SK-N-SH treated with all-trans-retinoic acid at 6 μM for 48 hours (cell line): ENCODE data around the gene APOC4.
"Not testable (repeated sequence)": the region's sequence is repeated elsewhere in the genome, so short reads cannot be mapped to it uniquely, and the experiment has no call there.

Experiments
- ATAC-seq: fragments of 200-7000 bp; cut with Tn5 transposase; 3 replicates; pipeline ENCODE4 v1.9.1; 2020; ENCODE audit warnings: mild to moderate bottlenecking, moderate library complexity
- ARNTL ChIP-seq: fragments of 450-650 bp; formaldehyde crosslinking; IDR thresholded peaks from 2 replicates; pipeline ENCODE4 v1.5.0; 2020; ENCODE audit warnings: low read depth, mild to moderate bottlenecking, moderate library complexity, borderline replicate concordance
- BACH2 ChIP-seq: fragments of 250-450 bp; sonication (Bioruptor Pico); IDR thresholded peaks from 2 replicates; pipeline ENCODE4 v1.9.0; 2021; ENCODE audit warnings: mild to moderate bottlenecking, borderline replicate concordance
- CREB5 ChIP-seq: fragments of 250-450 bp; sonication (Bioruptor Pico); IDR thresholded peaks from 2 replicates; pipeline ENCODE4 v1.5.1; 2020; ENCODE audit warnings: low read depth, mild to moderate bottlenecking, moderate library complexity
- CSDC2 ChIP-seq: fragments of 250-450 bp; sonication (Bioruptor Pico); IDR thresholded peaks from 2 replicates; pipeline ENCODE4 v1.5.0; 2020; ENCODE audit warnings: mild to moderate bottlenecking, moderate library complexity
- GLIS3 ChIP-seq: fragments of 250-450 bp; sonication (Bioruptor Pico); IDR thresholded peaks from 2 replicates; pipeline ENCODE4 v1.5.0; 2020; ENCODE audit warnings: mild to moderate bottlenecking, moderate library complexity
- ISL1 ChIP-seq: fragments of 250-450 bp; sonication (Bioruptor Pico); IDR thresholded peaks from 2 replicates; pipeline ENCODE4 v2.1.2; 2022; ENCODE audit warnings: mild to moderate bottlenecking, moderate library complexity
- OSR1 ChIP-seq: fragments of 250-450 bp; sonication (Bioruptor Pico); IDR thresholded peaks from 2 replicates; pipeline ENCODE4 v1.8.0; 2022; ENCODE audit warnings: moderate library complexity, mild to moderate bottlenecking, inconsistent platforms
- PATZ1 ChIP-seq: fragments of 250-450 bp; sonication (Bioruptor Pico); IDR thresholded peaks from 2 replicates; pipeline ENCODE4 v1.8.0; 2020; ENCODE audit warnings: mild to moderate bottlenecking, moderate library complexity, borderline replicate concordance
- POU6F1 ChIP-seq: fragments of 250-450 bp; sonication (Bioruptor Pico); IDR thresholded peaks from 2 replicates; pipeline ENCODE4 v1.8.0; 2021; ENCODE audit warnings: low read depth, mild to moderate bottlenecking, moderate library complexity, borderline replicate concordance
- PPARA ChIP-seq: fragments of 250-450 bp; sonication (Bioruptor Pico); IDR thresholded peaks from 2 replicates; pipeline ENCODE4 v1.5.0; 2020; ENCODE audit warnings: mild to moderate bottlenecking, borderline replicate concordance
- RARB ChIP-seq: fragments of 250-450 bp; sonication (Bioruptor Pico); IDR thresholded peaks from 2 replicates; pipeline ENCODE4 v1.8.0; 2021; ENCODE audit warnings: mild to moderate bottlenecking, moderate library complexity
- SNAI2 ChIP-seq: fragments of 250-450 bp; sonication (Bioruptor Pico); IDR thresholded peaks from 2 replicates; pipeline ENCODE4 v1.5.0; 2020; ENCODE audit warnings: mild to moderate bottlenecking, moderate library complexity
- TCF4 ChIP-seq: fragments of 250-450 bp; sonication (Bioruptor Pico); IDR thresholded peaks from 2 replicates; pipeline ENCODE4 v1.8.0; 2021; ENCODE audit warnings: mild to moderate bottlenecking, moderate library complexity, borderline replicate concordance
- TOX ChIP-seq: fragments of 250-450 bp; sonication (Bioruptor Pico); IDR thresholded peaks from 2 replicates; pipeline ENCODE4 v1.8.0; 2021; ENCODE audit warnings: mild to moderate bottlenecking, moderate library complexity, borderline replicate concordance
- TSHZ2 ChIP-seq: fragments of 250-450 bp; sonication (Bioruptor Pico); IDR thresholded peaks from 2 replicates; pipeline ENCODE4 v1.5.0; 2020; ENCODE audit warnings: mild to moderate bottlenecking, moderate library complexity
- ZC3H10 ChIP-seq: fragments of 250-450 bp; sonication (Bioruptor Pico); IDR thresholded peaks from 2 replicates; pipeline ENCODE4 v1.5.1; 2021; ENCODE audit warnings: mild to moderate bottlenecking, moderate library complexity
- ZFP30 ChIP-seq: fragments of 450-650 bp; formaldehyde crosslinking; IDR thresholded peaks from 2 replicates; pipeline ENCODE4 v1.5.0; 2022; ENCODE audit warnings: mild to moderate bottlenecking, moderate library complexity
- ZNF565 ChIP-seq: fragments of 450-650 bp; formaldehyde crosslinking; conservative IDR thresholded peaks from 2 replicates; pipeline ENCODE4 v1.5.0; 2020; ENCODE audit warnings: low read depth, mild to moderate bottlenecking, moderate library complexity
- ZNF70 ChIP-seq: fragments of 450-650 bp; formaldehyde crosslinking; IDR thresholded peaks from 2 replicates; pipeline ENCODE4 v1.5.0; 2020; ENCODE audit warnings: mild to moderate bottlenecking, moderate library complexity
- ZNF8 ChIP-seq: fragments of 450-650 bp; formaldehyde crosslinking; IDR thresholded peaks from 2 replicates; pipeline ENCODE4 v1.5.0; 2020; ENCODE audit warnings: mild to moderate bottlenecking, moderate library complexity

Gene APOC4

GRCh38 chr19:44969437-44969836, 27.4 kb downstream of the APOC4 start:
- no peak for ATAC-seq
- TF ChIP-seq CSDC2 (CRISPR knock-in tag) = no peak
- no peak for TF ChIP-seq ZNF8 (CRISPR knock-in tag)

GRCh38 chr19:44971451-44971850, 29.4 kb downstream of the APOC4 start:
- ATAC-seq = not testable (repeated sequence)

- no peak for ATAC-seq
- TF ChIP-seq ISL1 (no peak), ZC3H10 (CRISPR knock-in tag) (no peak)
These were observed 30.8 kb downstream of the APOC4 start for GRCh38 chr19:44972802-44973201.

- no peak for TF ChIP-seq TOX (CRISPR knock-in tag)
- no peak for TF ChIP-seq ZNF565
- TF ChIP-seq ZC3H10 (CRISPR knock-in tag) = no peak
- no peak for TF ChIP-seq ARNTL (CRISPR knock-in tag)
- TF ChIP-seq ZFP30 (CRISPR knock-in tag) = no peak
- TF ChIP-seq RARB (CRISPR knock-in tag) = no peak
- TF ChIP-seq POU6F1 (CRISPR knock-in tag) = no peak
- no peak for TF ChIP-seq ZNF8 (CRISPR knock-in tag)
- TF ChIP-seq PPARA (CRISPR knock-in tag) = no peak
- no peak for TF ChIP-seq CSDC2 (CRISPR knock-in tag)
- no peak for TF ChIP-seq TSHZ2 (CRISPR knock-in tag)
- TF ChIP-seq ZNF70 (CRISPR knock-in tag) = no peak
- TF ChIP-seq ISL1 = no peak
- TF ChIP-seq OSR1 = no peak
- no peak for TF ChIP-seq GLIS3 (CRISPR knock-in tag)
- TF ChIP-seq CREB5 (CRISPR knock-in tag) = no peak
- TF ChIP-seq BACH2 (CRISPR knock-in tag) = no peak
- no peak for TF ChIP-seq TCF4 (CRISPR knock-in tag)
- no peak for TF ChIP-seq PATZ1 (CRISPR knock-in tag)
- TF ChIP-seq SNAI2 (CRISPR knock-in tag) = no peak
- no peak for ATAC-seq
These were observed 32.1 kb downstream of the APOC4 start for GRCh38 chr19:44973982-44974735.

- TF ChIP-seq GLIS3 (CRISPR knock-in tag) (no peak), ZNF70 (CRISPR knock-in tag) (no peak), CREB5 (CRISPR knock-in tag) (no peak), ZFP30 (CRISPR knock-in tag) (no peak), BACH2 (CRISPR knock-in tag) (no peak), TOX (CRISPR knock-in tag) (no peak), RARB (CRISPR knock-in tag) (no peak), CSDC2 (CRISPR knock-in tag) (no peak), ZC3H10 (CRISPR knock-in tag) (no peak), ZNF565 (no peak)
- no peak for ATAC-seq
These were observed 32.8 kb downstream of the APOC4 start for GRCh38 chr19:44974857-44975256.
